Astrocyte of the cerebellum (primary cell): Measurements from ENCODE around the gene NHS.

ENCODE experiments used
- DNase-seq: peaks from one replicate; pipeline ENCODE4 v3.0.0-alpha.2; 2011; ENCODE audit warnings: low read depth
- H3K4me3 ChIP-seq: 2 replicates; pipeline ENCODE4 v1.5.1; 2011; ENCODE audit warnings: mild to moderate bottlenecking, low read depth, low read length, moderate library complexity
- in situ Hi-C: cut with HindIII; loops from 2 replicates; pipeline ENCODE4 v1.10.0; 2017; ENCODE audit warnings: low sequenced_read_pairs
- TF ChIP-seq, protein P1 (sequence below): IDR thresholded peaks from 2 replicates; pipeline ENCODE4 v1.5.1; 2012; ENCODE audit warnings: low read length, low read depth, moderate library complexity, mild to moderate bottlenecking; ENCODE audit errors: missing control alignments

NHS gene

DNA sequence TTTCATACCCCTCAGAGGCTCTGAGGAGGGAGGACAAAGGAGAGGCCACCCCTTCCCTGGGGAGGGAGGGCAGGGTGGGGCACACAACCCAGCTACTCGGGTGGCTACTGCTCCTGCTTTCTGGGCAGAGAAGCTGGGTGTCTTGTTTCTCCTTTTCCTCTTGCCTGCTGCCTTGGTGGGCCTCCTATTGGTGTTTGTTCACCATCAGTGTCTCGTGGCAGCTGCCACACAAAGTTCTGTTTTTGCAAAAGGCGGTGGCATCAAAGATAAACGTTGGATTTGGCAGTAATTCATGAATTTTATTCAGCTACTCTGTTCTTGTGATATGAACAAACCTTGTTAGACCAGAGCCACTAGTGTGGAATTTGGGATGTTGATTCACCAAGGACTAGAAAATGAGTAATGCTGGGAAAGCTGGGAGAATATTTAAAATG, 209.3 kb downstream of the NHS start:
- TF ChIP-seq, protein P1, sequence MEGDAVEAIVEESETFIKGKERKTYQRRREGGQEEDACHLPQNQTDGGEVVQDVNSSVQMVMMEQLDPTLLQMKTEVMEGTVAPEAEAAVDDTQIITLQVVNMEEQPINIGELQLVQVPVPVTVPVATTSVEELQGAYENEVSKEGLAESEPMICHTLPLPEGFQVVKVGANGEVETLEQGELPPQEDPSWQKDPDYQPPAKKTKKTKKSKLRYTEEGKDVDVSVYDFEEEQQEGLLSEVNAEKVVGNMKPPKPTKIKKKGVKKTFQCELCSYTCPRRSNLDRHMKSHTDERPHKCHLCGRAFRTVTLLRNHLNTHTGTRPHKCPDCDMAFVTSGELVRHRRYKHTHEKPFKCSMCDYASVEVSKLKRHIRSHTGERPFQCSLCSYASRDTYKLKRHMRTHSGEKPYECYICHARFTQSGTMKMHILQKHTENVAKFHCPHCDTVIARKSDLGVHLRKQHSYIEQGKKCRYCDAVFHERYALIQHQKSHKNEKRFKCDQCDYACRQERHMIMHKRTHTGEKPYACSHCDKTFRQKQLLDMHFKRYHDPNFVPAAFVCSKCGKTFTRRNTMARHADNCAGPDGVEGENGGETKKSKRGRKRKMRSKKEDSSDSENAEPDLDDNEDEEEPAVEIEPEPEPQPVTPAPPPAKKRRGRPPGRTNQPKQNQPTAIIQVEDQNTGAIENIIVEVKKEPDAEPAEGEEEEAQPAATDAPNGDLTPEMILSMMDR, result no peak
- no peak for DNase-seq
- H3K4me3 ChIP-seq, result no peak overlapping the region
- in situ Hi-C loops, result no loop called here

DNA sequence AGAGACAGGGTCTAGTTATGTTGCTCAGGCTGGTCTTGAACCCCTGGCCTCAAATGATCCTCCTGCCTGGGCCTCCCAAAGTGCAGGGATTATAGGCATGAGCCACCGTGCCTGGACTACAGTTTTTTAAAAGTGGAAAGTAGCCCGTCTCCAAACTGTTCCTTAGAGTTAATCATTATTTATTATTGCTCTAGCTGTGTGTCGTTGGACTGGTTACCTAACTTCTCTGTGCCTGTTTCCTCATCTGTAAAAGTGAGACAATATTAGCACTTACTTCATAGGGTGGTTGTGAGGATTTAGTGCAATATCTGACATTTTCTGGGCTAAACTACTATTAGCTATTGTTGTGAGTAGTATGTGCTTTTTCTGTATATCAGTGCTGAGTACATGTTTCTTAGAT, 210.0 kb downstream of the NHS start:
- no peak for DNase-seq
- TF ChIP-seq, protein P1, result no peak
- in situ Hi-C loops, result no loop called here
- no peak overlapping the region for H3K4me3 ChIP-seq

DNA sequence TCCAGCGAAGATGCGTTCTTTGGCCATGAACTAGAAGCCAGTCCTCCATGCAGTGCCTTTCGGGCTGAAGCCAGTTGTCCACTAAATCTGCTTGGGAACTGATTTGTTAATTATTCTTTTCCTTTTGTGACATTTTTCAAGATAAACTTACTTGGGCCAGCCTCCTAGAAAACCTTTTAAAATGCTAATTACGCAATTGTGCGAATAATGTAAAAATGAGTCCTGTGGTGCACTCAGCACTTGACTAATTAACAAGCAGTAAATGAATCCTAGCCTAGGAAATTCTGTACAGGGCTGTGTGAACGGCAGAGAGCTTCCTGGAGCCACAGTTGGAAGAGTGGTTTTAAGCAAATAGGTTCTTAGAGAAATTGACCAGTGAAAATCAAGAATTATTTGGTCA, 212.4 kb downstream of the NHS start:
- H3K4me3 ChIP-seq, result no peak overlapping the region
- TF ChIP-seq, protein P1, result no peak
- in situ Hi-C loops, result no loop called here
- no peak for DNase-seq

GRCh38 chrX:17588303-17588702, 213.3 kb downstream of the NHS start:
- in situ Hi-C loops, result no loop called here
- TF ChIP-seq, protein P1, result no peak

GRCh38 chrX:17590892-17591740, 216.1 kb downstream of the NHS start:
- peak; percentile 57 for DNase-seq
- no peak overlapping the region for H3K4me3 ChIP-seq
- TF ChIP-seq, protein P1, result peak; percentile 72
- in situ Hi-C loops, result loop anchor here (5.0 kb wide), 2 partner anchors 34 to 94 kb away; no protein-coding TSS in a partner anchor

More at GRCh38 chrX:17588303-17588702, 213.3 kb downstream of the NHS start:
- DNase-seq, result no peak
- no peak overlapping the region for H3K4me3 ChIP-seq

DNA sequence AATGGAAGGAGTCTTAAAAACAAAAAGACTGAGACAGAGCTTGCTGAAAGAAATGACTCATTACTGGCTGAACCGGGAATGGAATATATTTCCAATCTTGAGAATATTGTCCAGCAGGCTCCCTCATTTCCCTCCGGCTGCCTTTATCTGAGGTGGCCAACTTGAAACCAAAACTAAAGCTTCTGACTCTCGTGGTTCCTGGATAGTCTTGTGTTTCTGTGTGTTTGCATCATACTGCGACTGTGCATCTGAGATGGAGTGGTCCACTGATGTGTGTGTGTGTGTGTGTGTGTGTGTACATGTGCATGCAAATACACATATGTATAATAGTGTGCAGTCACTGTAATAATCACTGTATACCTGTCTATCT, 216.7 kb downstream of the NHS start:
- in situ Hi-C loops, result loop anchor here (5.0 kb wide), 2 partner anchors 34 to 94 kb away; no protein-coding TSS in a partner anchor
- H3K4me3 ChIP-seq, result no peak overlapping the region
- TF ChIP-seq, protein P1, result no peak
- peak; percentile 69 for DNase-seq
